Fibroblast of pulmonary artery (primary cell): Measurements from ENCODE around the gene FHOD3.

ENCODE experiments used
- DNase-seq: peaks from one replicate; pipeline ENCODE4 v3.0.0-alpha.2; 2010; ENCODE audit warnings: low read depth
- H3K4me3 ChIP-seq: replicated peaks from 2 replicates; pipeline ENCODE4 v1.5.1; 2011; ENCODE audit warnings: low read depth, mild to moderate bottlenecking, control low read depth, low read length, moderate library complexity
- CTCF ChIP-seq: IDR thresholded peaks from 2 replicates; pipeline ENCODE4 v1.5.1; 2011; ENCODE audit warnings: mild to moderate bottlenecking, control low read depth, low read length, inconsistent platforms; ENCODE audit errors: missing control alignments

Gene FHOD3

GRCh38 chr18:36394486-36394885, 97.0 kb downstream of the FHOD3 start:
- DNase-seq, result no peak
- TF ChIP-seq CTCF, result no peak
- H3K4me3 ChIP-seq, result no peak overlapping the region

GRCh38 chr18:36396190-36396589, 98.7 kb downstream of the FHOD3 start:
- DNase-seq, result peak; percentile 35
- no peak for TF ChIP-seq CTCF
- no peak overlapping the region for H3K4me3 ChIP-seq

GRCh38 chr18:36397033-36397432, 99.5 kb downstream of the FHOD3 start:
- no peak for DNase-seq
- no peak for TF ChIP-seq CTCF
- H3K4me3 ChIP-seq, result no peak overlapping the region

- no peak overlapping the region for H3K4me3 ChIP-seq
- no peak for TF ChIP-seq CTCF
- no peak for DNase-seq
Observed at GRCh38 chr18:36398419-36398818, 100.9 kb downstream of the FHOD3 start.

GRCh38 chr18:36399055-36399454, 101.5 kb downstream of the FHOD3 start:
- no peak for TF ChIP-seq CTCF
- DNase-seq, result no peak
- H3K4me3 ChIP-seq, result no peak overlapping the region

GRCh38 chr18:36401462-36401861, 103.9 kb downstream of the FHOD3 start:
- TF ChIP-seq CTCF, result no peak
- no peak overlapping the region for H3K4me3 ChIP-seq
- DNase-seq, result no peak

- no peak overlapping the region for H3K4me3 ChIP-seq
- peak; percentile 2 for TF ChIP-seq CTCF
- DNase-seq, result peak; percentile 86
Observed at GRCh38 chr18:36402765-36403396, 105.4 kb downstream of the FHOD3 start.
